DMS53 (cell line): ENCODE results near the gene CDK8.

Source experiments
- DNase-seq: peaks from one replicate; lab custom pipeline; 2025; lab: John Stamatoyannopoulos, UW

The CDK8 gene

GRCh38 chr13:26382835-26383234 is 128.9 kb downstream of the CDK8 start:
- DNase-seq = no peak

GRCh38 chr13:26384587-26384986 is 130.7 kb downstream of the CDK8 start:
- no peak for DNase-seq

- DNase-seq = peak; percentile 85
Observed at GRCh38 chr13:26386026-26386425, 132.1 kb downstream of the CDK8 start.

- DNase-seq = peak; percentile 82
Observed at GRCh38 chr13:26390203-26390602, 136.3 kb downstream of the CDK8 start.

- no peak for DNase-seq
Observed at GRCh38 chr13:26400545-26400944, 146.6 kb downstream of the CDK8 start.

- DNase-seq = no peak
Observed at GRCh38 chr13:26401069-26401468, 147.1 kb downstream of the CDK8 start.

GRCh38 chr13:26401578-26402021 is 147.7 kb downstream of the CDK8 start:
- DNase-seq = no peak

- DNase-seq = no peak
Observed at GRCh38 chr13:26406791-26407190, 152.9 kb downstream of the CDK8 start.

- DNase-seq = no peak
Observed at GRCh38 chr13:26411206-26411605, 157.3 kb downstream of the CDK8 start.

- DNase-seq = no peak
Observed at GRCh38 chr13:26412263-26412662, 158.3 kb downstream of the CDK8 start.

GRCh38 chr13:26412936-26413716 is 159.2 kb downstream of the CDK8 start:
- DNase-seq = no peak

GRCh38 chr13:26420282-26420960 is 166.5 kb downstream of the CDK8 start:
- DNase-seq = no peak

GRCh38 chr13:26422036-26422435 is 168.1 kb downstream of the CDK8 start:
- DNase-seq = no peak

GRCh38 chr13:26423629-26424028 is 169.7 kb downstream of the CDK8 start:
- DNase-seq = no peak

- no peak for DNase-seq
Observed at GRCh38 chr13:26424181-26424580, 170.3 kb downstream of the CDK8 start.

GRCh38 chr13:26425443-26426358 is 171.8 kb downstream of the CDK8 start:
- DNase-seq = peak; percentile 88

GRCh38 chr13:26433776-26434175 is 179.8 kb downstream of the CDK8 start:
- no peak for DNase-seq

- no peak for DNase-seq
Observed at GRCh38 chr13:26435171-26435570, 181.2 kb downstream of the CDK8 start.

- DNase-seq = no peak
Observed at GRCh38 chr13:26435646-26436045, 181.7 kb downstream of the CDK8 start.

- peak; percentile 22 for DNase-seq
Observed at GRCh38 chr13:26436914-26437313, 183.0 kb downstream of the CDK8 start.

GRCh38 chr13:26440111-26440510 is 186.2 kb downstream of the CDK8 start:
- no peak for DNase-seq

- no peak for DNase-seq
Observed at GRCh38 chr13:26441476-26441875, 187.5 kb downstream of the CDK8 start.
